K562 (cell line): Measurements from ENCODE around the gene KCNK4. TPM values are rescaled to one million over a fixed set of nuclear protein-coding genes. Genes with fewer than 3 reads are reported as not detected.

Experiments
- BMI1 ChIP-seq: fragments of 150-350 bp; IDR thresholded peaks from 2 replicates; pipeline ENCODE4 v1.6.1; 2014; ENCODE audit warnings: low read length
- ILF3 ChIP-seq: fragments of 450-650 bp; IDR thresholded peaks from 2 replicates; pipeline ENCODE4 v1.6.1; 2018; ENCODE audit warnings: antibody characterized with exemption, mild to moderate bottlenecking, moderate library complexity, borderline replicate concordance
- MEF2D ChIP-seq: conservative IDR thresholded peaks from 2 replicates; pipeline ENCODE4 v1.6.1; 2016; ENCODE audit warnings: low read depth, missing genetic modification characterization, missing compliant biosample characterization
- PATZ1 ChIP-seq: fragments of 250-450 bp; sonication (Bioruptor Pico); IDR thresholded peaks from 2 replicates; pipeline ENCODE4 v1.5.0; 2020; ENCODE audit warnings: mild to moderate bottlenecking, borderline replicate concordance
- RBM22 ChIP-seq: fragments of 200-400 bp; formaldehyde crosslinking; IDR thresholded peaks from 2 replicates; pipeline ENCODE4 v1.6.1; 2018; ENCODE audit warnings: low read length, low read depth; ENCODE audit not compliant: poor library complexity, severe bottlenecking
- REST ChIP-seq, 2 experiments: fragments of 450-650 bp; formaldehyde crosslinking in 1 of 2; IDR thresholded peaks; 2 replicates each; pipeline versions ENCODE4 v1.4.0 to v1.6.1; 2014 to 2020; ENCODE audit warnings: mild to moderate bottlenecking in 2 of 2, borderline replicate concordance in 1 of 2, low read depth in 1 of 2
- ZMIZ1 ChIP-seq, 2 experiments: fragments of 150-350 bp in 1 of 2; IDR thresholded peaks; 2 replicates each; pipeline ENCODE4 v1.6.1; 2012 to 2016; ENCODE audit warnings: low read depth in 2 of 2, low read length in 2 of 2, mild to moderate bottlenecking in 1 of 2, moderate library complexity in 1 of 2
- ZNF589 ChIP-seq: fragments of 200-800 bp; sonication (Bioruptor generic); IDR thresholded peaks from 2 replicates; pipeline ENCODE4 v1.6.1; 2016; ENCODE audit warnings: low read depth, missing genetic modification characterization, missing compliant biosample characterization
- polyA plus RNA-seq, 8 experiments: library from polyadenylated mRNA; depleted of rRNA in 4 of 8; stranded (reverse) in 5 of 8; unstranded in 3 of 8; fragments of >200 nt; fragmentation: Nextera tagmentation in 2 of 8; fragmentation: Illumina TruSeq in 1 of 8; extraction: Ambion mirVana in 2 of 8; extraction: Trizol in 1 of 8; gene quantifications; 2 replicates each; pipeline versions ENCODE4 v1.2.1 to v1.2.3, GENCODE V29; 2011 to 2014; ENCODE audit warnings: inconsistent platforms in 1 of 8, missing spikeins in 1 of 8
- total RNA-seq, 7 experiments: library from RNA; depleted of rRNA in 6 of 7; stranded (reverse); fragments of >200 nt in 6 of 7; fragmentation: Illumina TruSeq in 2 of 7; extraction: Trizol in 2 of 7; gene quantifications; 2 replicates each; pipeline versions ENCODE4 v1.2.1 to v1.2.3, GENCODE V29; 2011 to 2021; ENCODE audit warnings: low replicate concordance in 1 of 7

Gene KCNK4
- total and polyA plus RNA-seq, 9 of the 15 experiments (the other 6 are each of a cell fraction or from before 2014, with no cell fraction given), result not detected

GRCh38 chr11:64241491-64242374 lies 49.4 kb upstream of the KCNK4 start (continued):
- TF ChIP-seq REST (IDR thresholded peaks at IDR 0.05; ENCODE audit: borderline replicate concordance), result no peak
- TF ChIP-seq REST (CRISPR knock-in tag; IDR thresholded peaks at IDR 0.05; ENCODE audit: low read depth), result peak; percentile 70; the same call in 1 of the 2 replicates
- no peak for TF ChIP-seq MEF2D
- TF ChIP-seq PATZ1 (CRISPR knock-in tag), result no peak
- TF ChIP-seq ZMIZ1 (IDR thresholded peaks at IDR 0.05; ENCODE audit: low read depth in 2 of 2, low read length in 2 of 2), result no peak
- TF ChIP-seq ZNF589 (CRISPR knock-in tag), result no peak
- no peak for TF ChIP-seq ILF3
- TF ChIP-seq RBM22, result peak; percentile 82
- no peak for TF ChIP-seq BMI1
